Embryonic facial prominence (tissue), 1 donor: Measurements from ENCODE around the gene SLC30A4.
"Not testable (repeated sequence)": the region's sequence is repeated elsewhere in the genome, so short reads cannot be mapped to it uniquely, and the experiment has no call there.

ENCODE experiments used
- DNase-seq: peaks from one replicate; pipeline ENCODE4 v3.0.0-alpha.2; 2016; ENCODE audit errors: extremely low spot score

The SLC30A4 gene

GRCh38 chr15:45507143-45507542, 15.4 kb downstream of the SLC30A4 start:
- DNase-seq: not testable (repeated sequence)

- DNase-seq: no peak
These were observed 23.1 kb downstream of the SLC30A4 start for GRCh38 chr15:45499426-45499825.

GRCh38 chr15:45498701-45499100, 23.9 kb downstream of the SLC30A4 start:
- DNase-seq: no peak

- no peak for DNase-seq
These were observed 25.3 kb downstream of the SLC30A4 start for GRCh38 chr15:45497261-45497660.

- DNase-seq: no peak
These were observed 25.9 kb downstream of the SLC30A4 start for GRCh38 chr15:45496658-45497057.

- no peak for DNase-seq
These were observed 27.0 kb downstream of the SLC30A4 start for GRCh38 chr15:45495588-45495987.

- no peak for DNase-seq
These were observed 32.8 kb downstream of the SLC30A4 start for GRCh38 chr15:45489690-45490238.

- DNase-seq: no peak
These were observed 36.2 kb downstream of the SLC30A4 start for GRCh38 chr15:45486317-45486716.

GRCh38 chr15:45481135-45481534, 41.4 kb downstream of the SLC30A4 start:
- DNase-seq: no peak

- DNase-seq: no peak
These were observed 46.1 kb downstream of the SLC30A4 start for GRCh38 chr15:45476410-45476809.

- DNase-seq: no peak
These were observed 47.8 kb downstream of the SLC30A4 start for GRCh38 chr15:45474799-45475198.

- no peak for DNase-seq
These were observed 49.5 kb downstream of the SLC30A4 start for GRCh38 chr15:45473068-45473467.

- no peak for DNase-seq
These were observed 51.4 kb downstream of the SLC30A4 start for GRCh38 chr15:45471151-45471550.

GRCh38 chr15:45469441-45469840, 53.1 kb downstream of the SLC30A4 start:
- no peak for DNase-seq

GRCh38 chr15:45469027-45469426, 53.5 kb downstream of the SLC30A4 start:
- no peak for DNase-seq

GRCh38 chr15:45468294-45468693, 54.3 kb downstream of the SLC30A4 start:
- no peak for DNase-seq

GRCh38 chr15:45458746-45459403, 63.7 kb downstream of the SLC30A4 start:
- DNase-seq: peak; percentile 40

GRCh38 chr15:45457641-45458539, 64.7 kb downstream of the SLC30A4 start:
- DNase-seq: peak; percentile 72

- no peak for DNase-seq
These were observed 65.3 kb downstream of the SLC30A4 start for GRCh38 chr15:45457220-45457619.

GRCh38 chr15:45456212-45457106, 66.1 kb downstream of the SLC30A4 start:
- DNase-seq: no peak

GRCh38 chr15:45454814-45455213, 67.7 kb downstream of the SLC30A4 start:
- peak; percentile 43 for DNase-seq

- DNase-seq: no peak
These were observed 71.3 kb downstream of the SLC30A4 start for GRCh38 chr15:45451265-45451664.
